ENCODE measurements around the gene TLE3. TPM values are rescaled to one million over a fixed set of nuclear protein-coding genes. Genes with fewer than 3 reads are reported as not detected.

The TLE3 gene
- total RNA-seq, 2 donors from 2014 or later = 115 to 132 TPM

- Mint-ChIP-seq H3K4me3 (peak overlapping the region; percentile 93), H3K27me3 (peaks cover 6% of the 10 kb centered on the region), H3K36me3 (ENCODE audit: low read depth) (peaks cover 3% of the 10 kb centered on the region), H3K4me1 (peaks cover 20% of the 10 kb centered on the region), H3K27ac (no peak overlapping the region)
- no peaks in the 10 kb centered on the region for H3K9me3 ChIP-seq (ENCODE audit: control insufficient read depth, low read length, poor library complexity, severe bottlenecking)
- DNase-seq (peak; percentile 56 to 62 (median 57)), ATAC-seq (peak; percentile 42)
Observed at GRCh38 chr15:70100474-70101341, 3.0 kb upstream of the TLE3 start.

GRCh38 chr15:70099967-70100473, 2.3 kb upstream of the TLE3 start:
- Mint-ChIP-seq H3K36me3 (ENCODE audit: low read depth) (peaks cover 3% of the 10 kb centered on the region), H3K4me3 (peak overlapping the region; percentile 93), H3K27ac (peak overlapping the region; percentile 97), H3K27me3 (peaks cover 6% of the 10 kb centered on the region), H3K4me1 (peaks cover 23% of the 10 kb centered on the region)
- ATAC-seq (no peak), DNase-seq (no peak)
- H3K9me3 ChIP-seq (ENCODE audit: control insufficient read depth, low read length, poor library complexity, severe bottlenecking) = no peaks in the 10 kb centered on the region

GRCh38 chr15:70099167-70099966, 1.6 kb upstream of the TLE3 start:
- Mint-ChIP-seq H3K36me3 (ENCODE audit: low read depth) (peaks cover 3% of the 10 kb centered on the region), H3K27me3 (peaks cover 6% of the 10 kb centered on the region), H3K4me1 (peaks cover 29% of the 10 kb centered on the region), H3K4me3 (peak overlapping the region; percentile 93), H3K27ac (peak overlapping the region; percentile 97)
- DNase-seq = peak; percentile 99 to 100 (median 99)
- ATAC-seq = peak; percentile 58
- H3K9me3 ChIP-seq (ENCODE audit: control insufficient read depth, low read length, poor library complexity, severe bottlenecking) = no peaks in the 10 kb centered on the region

DNA sequence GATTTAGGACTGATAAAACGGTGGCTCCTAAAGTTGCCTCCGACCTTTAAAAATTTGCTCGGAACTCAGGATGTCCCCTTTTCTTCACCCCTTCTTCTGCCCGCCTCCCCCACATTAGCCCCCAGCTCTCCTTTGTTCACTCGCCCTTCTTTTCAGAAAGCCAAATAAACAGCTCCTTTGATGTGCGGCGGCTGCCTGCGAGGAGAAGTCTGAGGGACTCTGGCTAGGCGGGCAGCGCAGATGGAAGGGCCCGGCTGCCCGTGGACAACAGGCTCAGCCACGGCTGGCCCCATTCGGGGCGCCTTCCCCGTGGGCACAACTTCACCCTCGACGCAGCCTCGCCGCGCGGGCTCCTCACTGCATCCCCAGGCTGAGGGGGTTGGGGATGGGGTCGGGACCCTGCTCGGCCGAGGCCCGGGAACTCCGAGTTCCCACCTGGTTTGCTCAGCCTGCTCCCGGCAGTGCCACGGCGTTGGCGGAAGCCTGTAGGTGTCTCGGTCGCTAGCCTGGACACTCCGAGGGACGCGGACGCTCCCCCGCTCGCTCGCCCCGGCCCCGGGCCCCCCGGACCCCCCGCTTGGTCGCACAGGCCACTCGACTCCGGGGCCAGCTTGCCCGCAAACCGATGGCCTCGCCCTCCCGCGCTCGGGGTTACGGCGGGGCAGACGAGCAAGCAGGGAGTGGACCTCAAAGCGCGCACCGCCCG, 897 bp upstream of the TLE3 start:
- H3K36me3 Mint-ChIP-seq (ENCODE audit: low read depth) = peaks cover 3% of the 10 kb centered on the region
- peak overlapping the region; percentile 97 for H3K27ac Mint-ChIP-seq
- DNase-seq (peak; percentile 24 to 33 (median 26)), ATAC-seq (no peak)
- H3K9me3 ChIP-seq (ENCODE audit: control insufficient read depth, low read length, poor library complexity, severe bottlenecking) = no peaks in the 10 kb centered on the region
- peaks cover 6% of the 10 kb centered on the region for H3K27me3 Mint-ChIP-seq
- H3K4me1 Mint-ChIP-seq = peaks cover 32% of the 10 kb centered on the region
- peak overlapping the region; percentile 93 for H3K4me3 Mint-ChIP-seq

- no peaks in the 10 kb centered on the region for H3K9me3 ChIP-seq (ENCODE audit: control insufficient read depth, low read length, poor library complexity, severe bottlenecking)
- DNase-seq (no peak), ATAC-seq (no peak)
- H3K4me3 Mint-ChIP-seq = peak overlapping the region; percentile 93
- peaks cover 36% of the 10 kb centered on the region for H3K4me1 Mint-ChIP-seq
- H3K27ac Mint-ChIP-seq = peak overlapping the region; percentile 97
- H3K27me3 Mint-ChIP-seq = peaks cover 5% of the 10 kb centered on the region
- peaks cover 3% of the 10 kb centered on the region for H3K36me3 Mint-ChIP-seq (ENCODE audit: low read depth)
Observed at GRCh38 chr15:70098153-70098460, 390 bp upstream of the TLE3 start.

- ATAC-seq (no peak), DNase-seq (no peak)
- H3K36me3 Mint-ChIP-seq (ENCODE audit: low read depth) = peaks cover 5% of the 10 kb centered on the region
- peak overlapping the region; percentile 97 for H3K27ac Mint-ChIP-seq
- peak overlapping the region; percentile 99 for H3K4me3 Mint-ChIP-seq
- no peaks in the 10 kb centered on the region for H3K27me3 Mint-ChIP-seq
- H3K4me1 Mint-ChIP-seq = peaks cover 42% of the 10 kb centered on the region
- no peaks in the 10 kb centered on the region for H3K9me3 ChIP-seq (ENCODE audit: control insufficient read depth, low read length, poor library complexity, severe bottlenecking)
Observed at GRCh38 chr15:70097063-70097320, 725 bp downstream of the TLE3 start.

GRCh38 chr15:70096215-70097062, 1.3 kb downstream of the TLE3 start:
- no peak for ATAC-seq
- H3K4me1 Mint-ChIP-seq = peaks cover 47% of the 10 kb centered on the region
- DNase-seq = peak; percentile 27 to 43 (median 31)
- peak overlapping the region; percentile 99 for H3K4me3 Mint-ChIP-seq
- H3K36me3 Mint-ChIP-seq (ENCODE audit: low read depth) = peaks cover 5% of the 10 kb centered on the region
- H3K27me3 Mint-ChIP-seq = no peaks in the 10 kb centered on the region
- peak overlapping the region; percentile 94 for H3K27ac Mint-ChIP-seq
- H3K9me3 ChIP-seq (ENCODE audit: control insufficient read depth, low read length, poor library complexity, severe bottlenecking) = no peaks in the 10 kb centered on the region

DNA sequence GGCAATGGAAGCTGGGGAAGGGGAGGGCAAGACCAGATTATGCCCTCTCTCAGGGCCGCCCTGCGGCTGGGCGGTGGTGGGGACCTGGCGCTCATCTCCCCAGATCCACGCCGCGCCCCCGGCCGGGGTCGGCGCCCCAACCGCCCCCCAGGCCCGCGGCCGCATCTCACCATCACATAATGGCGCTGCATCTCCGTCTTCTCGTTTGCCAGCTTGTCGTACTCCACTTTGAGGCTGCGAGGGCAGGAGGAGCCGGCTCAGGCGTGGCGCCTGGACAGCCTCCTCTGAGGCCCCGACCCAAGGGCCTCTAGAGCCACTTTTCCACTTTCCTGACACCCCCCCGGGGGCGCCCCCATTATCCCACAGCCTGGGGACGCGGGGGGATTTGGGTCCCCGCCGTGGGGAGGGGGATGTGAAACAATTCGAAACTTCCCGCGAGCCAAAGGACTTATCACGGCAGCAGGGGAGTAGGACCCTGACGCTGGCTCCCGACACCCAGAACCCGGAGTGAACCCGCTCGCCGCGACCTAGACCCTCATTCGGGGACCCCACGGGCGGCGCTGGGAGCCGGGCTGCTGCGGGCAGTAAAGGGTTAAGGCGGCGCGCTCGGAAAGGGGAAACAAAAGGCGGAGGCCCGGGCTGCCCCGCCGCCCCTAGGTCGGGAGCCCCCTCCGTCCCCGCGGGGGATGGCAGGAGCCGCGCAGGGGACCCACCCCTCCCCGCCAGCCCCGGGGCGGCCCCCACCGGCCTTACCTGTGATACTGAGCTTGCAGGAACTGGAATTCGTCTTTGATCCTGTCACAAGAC, 2.1 kb downstream of the TLE3 start:
- Mint-ChIP-seq H3K4me3 (peak overlapping the region; percentile 99), H3K27me3 (no peaks in the 10 kb centered on the region), H3K36me3 (ENCODE audit: low read depth) (peaks cover 5% of the 10 kb centered on the region), H3K27ac (peak overlapping the region; percentile 94), H3K4me1 (peaks cover 50% of the 10 kb centered on the region)
- DNase-seq (peak in 2 of 3 donors; percentile 39 to 52), ATAC-seq (no peak)
- H3K9me3 ChIP-seq (ENCODE audit: control insufficient read depth, low read length, poor library complexity, severe bottlenecking) = no peaks in the 10 kb centered on the region

DNA sequence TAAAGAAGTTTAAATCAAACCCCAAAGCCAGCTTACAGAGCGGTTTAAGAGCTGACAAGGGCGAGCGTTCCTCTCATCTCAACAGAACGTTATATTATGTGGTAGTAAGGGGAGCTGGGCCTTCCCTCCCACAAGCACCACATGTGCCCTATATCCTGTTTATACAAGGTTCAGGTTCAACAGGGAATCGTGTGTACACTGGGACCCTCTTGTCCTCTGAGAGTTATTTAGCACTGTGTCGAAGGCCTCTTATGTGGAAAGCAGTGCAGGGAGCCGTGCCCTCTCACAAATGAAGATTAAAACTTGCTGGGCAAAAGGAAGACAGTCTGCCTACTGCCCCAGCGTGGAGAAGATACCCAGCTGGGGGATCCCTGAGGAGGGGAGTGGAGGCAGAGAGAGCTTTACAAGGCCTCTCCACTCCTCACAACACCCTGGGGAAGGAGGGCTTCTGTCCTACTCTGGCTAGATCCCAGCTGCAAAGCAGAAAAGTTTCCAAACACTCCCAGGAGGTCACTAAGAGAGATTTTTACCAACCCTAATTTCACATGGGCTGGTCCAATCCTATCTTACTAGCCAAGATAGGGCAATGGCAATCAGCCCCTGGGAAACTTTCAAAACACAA, 2.9 kb downstream of the TLE3 start:
- Mint-ChIP-seq H3K27me3 (no peaks in the 10 kb centered on the region), H3K4me3 (peak overlapping the region; percentile 99), H3K27ac (peak overlapping the region; percentile 94), H3K4me1 (peaks cover 55% of the 10 kb centered on the region), H3K36me3 (ENCODE audit: low read depth) (peaks cover 6% of the 10 kb centered on the region)
- no peak for DNase-seq
- no peak for ATAC-seq
- no peaks in the 10 kb centered on the region for H3K9me3 ChIP-seq (ENCODE audit: control insufficient read depth, low read length, poor library complexity, severe bottlenecking)

DNA sequence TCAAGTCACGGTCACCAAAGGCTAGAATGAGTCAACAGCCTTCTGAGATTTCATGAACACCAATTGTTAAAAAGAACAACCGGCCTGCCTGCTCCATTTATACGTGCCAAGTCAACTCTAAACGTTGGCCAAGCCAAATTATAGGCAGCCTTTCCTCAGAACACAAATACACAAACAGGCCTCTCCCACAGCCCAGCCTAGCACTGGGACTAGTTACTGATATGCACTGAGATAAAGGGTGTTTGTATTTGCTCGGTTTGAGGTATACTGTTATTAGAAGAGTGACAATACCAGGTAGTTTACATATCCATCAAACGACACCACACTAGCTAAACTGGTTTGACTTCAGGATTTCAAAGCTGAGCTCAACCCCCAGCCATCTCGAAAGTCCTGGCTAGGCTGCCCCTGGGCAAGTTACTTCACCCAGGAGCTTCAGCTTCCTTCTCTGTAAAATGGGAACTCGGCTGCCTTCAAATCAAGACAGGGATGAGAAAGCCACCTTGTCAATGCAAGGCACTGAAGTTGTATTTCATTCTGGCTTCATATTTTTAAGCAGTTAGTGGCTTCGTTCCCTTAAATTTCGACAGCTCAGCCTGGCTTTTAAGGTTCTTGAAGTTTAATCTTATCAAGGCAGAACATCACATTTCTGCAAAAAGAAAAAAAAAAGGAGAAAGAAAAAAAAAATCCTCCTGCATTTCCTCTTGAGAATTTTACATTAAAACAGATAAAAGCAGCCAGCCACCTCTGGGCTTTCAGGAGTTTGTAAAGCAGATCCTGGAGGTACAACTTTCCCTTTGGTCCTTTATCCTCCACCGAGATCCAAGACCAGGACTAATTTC, 4.0 kb downstream of the TLE3 start:
- no peak for DNase-seq
- H3K36me3 Mint-ChIP-seq (ENCODE audit: low read depth) = peaks cover 6% of the 10 kb centered on the region

GRCh38 chr15:70093070-70093469, 4.6 kb downstream of the TLE3 start:
- Mint-ChIP-seq H3K36me3 (ENCODE audit: low read depth) (peaks cover 6% of the 10 kb centered on the region), H3K4me1 (peaks cover 59% of the 10 kb centered on the region), H3K27ac (peak overlapping the region; percentile 49), H3K27me3 (no peaks in the 10 kb centered on the region), H3K4me3 (peak overlapping the region; percentile 73)
- H3K9me3 ChIP-seq (ENCODE audit: control insufficient read depth, low read length, poor library complexity, severe bottlenecking) = no peaks in the 10 kb centered on the region
- no peak for DNase-seq
- no peak for ATAC-seq

More for the DNA sequence above, 4.0 kb downstream of the TLE3 start:
- H3K9me3 ChIP-seq (ENCODE audit: control insufficient read depth, low read length, poor library complexity, severe bottlenecking) = no peaks in the 10 kb centered on the region
- Mint-ChIP-seq H3K4me1 (peaks cover 55% of the 10 kb centered on the region), H3K27me3 (no peaks in the 10 kb centered on the region), H3K27ac (peak overlapping the region; percentile 49), H3K4me3 (peak overlapping the region; percentile 99)
- ATAC-seq = no peak
